GM12891 (cell line): ENCODE measurements around the gene OR2V2.
"Not testable (repeated sequence)": the region's sequence is repeated elsewhere in the genome, so short reads cannot be mapped to it uniquely, and the experiment has no call there.

Source experiments
- DNase-seq: peaks from one replicate; pipeline ENCODE4 v3.0.0; 2011; ENCODE audit warnings: low spot score; ENCODE audit not compliant: insufficient read length
- FAIRE-seq: peaks from 2 replicates; lab custom pipeline; 2011; peaks lifted over from hg19 to GRCh38; lab: Jason Lieb, UNC
- PAX5 ChIP-seq: IDR thresholded peaks from 2 replicates; pipeline ENCODE4 v1.6.1; 2011; ENCODE audit warnings: low read length, moderate library complexity, mild to moderate bottlenecking; ENCODE audit not compliant: insufficient read depth, severe bottlenecking
- POLR2A ChIP-seq: IDR thresholded peaks from 2 replicates; pipeline ENCODE4 v1.6.1; 2011; ENCODE audit warnings: low read depth, low read length, control low read depth
- POLR2AphosphoS5 ChIP-seq: IDR thresholded peaks from 2 replicates; pipeline ENCODE4 v1.6.1; 2011; ENCODE audit warnings: low read depth, low read length, control low read depth
- POU2F2 ChIP-seq: IDR thresholded peaks from 2 replicates; pipeline ENCODE4 v1.6.1; 2011; ENCODE audit warnings: low read depth, mild to moderate bottlenecking, control low read depth, low read length, moderate library complexity
- SPI1 ChIP-seq: IDR thresholded peaks from 2 replicates; pipeline ENCODE4 v1.6.1; 2011; ENCODE audit warnings: low read depth, low read length, control low read depth
- TAF1 ChIP-seq: IDR thresholded peaks from 2 replicates; pipeline ENCODE4 v1.6.1; 2011; ENCODE audit warnings: low read depth, low read length, control low read depth

OR2V2 gene

GRCh38 chr5:181149355-181149754 lies 2.0 kb downstream of the OR2V2 start:
- FAIRE-seq (no peak), DNase-seq (no peak)
- TF ChIP-seq POLR2AphosphoS5, result no peak
- no peak for TF ChIP-seq TAF1
- no peak for TF ChIP-seq POU2F2
- TF ChIP-seq SPI1, result no peak
- TF ChIP-seq PAX5, result no peak
- TF ChIP-seq POLR2A, result no peak

DNA sequence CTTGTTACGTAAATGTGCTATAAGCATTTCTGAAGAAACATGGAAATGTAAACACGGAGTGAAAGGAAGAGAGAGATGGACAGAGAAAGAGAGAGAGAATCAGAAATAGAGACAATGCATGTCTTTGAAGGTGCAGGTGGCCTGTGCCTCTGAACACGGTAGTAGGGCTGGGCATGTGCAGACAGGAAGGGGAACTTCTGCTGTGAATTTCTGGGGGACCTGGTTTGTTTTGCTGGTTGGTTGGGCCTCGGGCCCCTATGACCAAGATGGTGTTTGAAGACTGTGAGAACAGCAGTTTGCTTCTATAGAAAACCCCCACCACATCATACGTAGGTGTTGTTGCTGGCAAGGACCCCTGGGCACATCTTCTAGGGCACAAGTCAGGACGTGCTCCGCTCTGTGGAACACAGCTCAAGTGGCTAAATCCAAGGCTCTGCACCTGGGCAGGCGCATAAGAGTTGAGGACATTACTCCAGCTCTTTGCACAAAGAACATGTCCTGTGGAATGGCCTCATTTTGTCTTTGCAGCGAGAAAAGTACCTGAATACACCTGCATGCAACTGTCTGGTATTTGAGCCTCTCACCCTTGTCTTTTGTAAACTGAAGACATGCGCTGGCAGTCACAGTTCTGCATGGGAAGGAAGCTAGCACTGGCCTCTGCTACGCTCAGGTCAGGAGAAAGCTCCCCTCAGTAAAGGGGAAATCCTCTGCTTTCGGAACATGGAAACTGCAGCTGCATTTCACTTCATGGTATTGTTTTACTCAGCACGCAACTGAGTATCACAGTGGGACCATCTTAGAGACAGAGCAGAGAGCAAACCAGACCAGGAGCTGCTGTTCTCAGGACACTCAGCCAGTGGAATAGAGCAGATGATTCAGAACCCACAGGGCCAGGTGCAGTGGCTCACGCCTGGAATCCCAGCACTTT lies 2.7 kb downstream of the OR2V2 start:
- no peak for FAIRE-seq
- no peak for DNase-seq
- TF ChIP-seq SPI1 (no peak), POLR2AphosphoS5 (no peak), POU2F2 (no peak), TAF1 (no peak), PAX5 (no peak), POLR2A (no peak)

DNA sequence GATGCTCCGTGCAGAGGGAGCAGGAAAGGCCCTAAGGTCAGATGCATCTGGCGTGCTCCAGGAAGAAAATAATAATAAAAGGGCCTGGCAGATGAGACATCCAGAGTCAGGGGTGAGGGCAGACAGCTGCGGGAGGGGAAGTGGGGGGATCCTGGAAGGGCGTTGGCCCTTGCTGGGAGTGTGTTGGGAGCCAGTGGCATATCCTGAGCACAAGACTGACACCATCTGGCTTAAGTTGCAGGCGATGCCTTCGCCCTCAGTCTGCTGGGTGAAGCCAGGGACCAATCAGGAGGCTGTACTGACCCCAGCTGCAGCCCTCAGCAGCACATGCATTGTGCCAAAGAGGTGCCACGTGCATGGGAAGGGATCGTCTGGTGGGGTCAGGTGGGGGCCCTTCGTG lies 3.8 kb downstream of the OR2V2 start:
- FAIRE-seq, result no peak

GRCh38 chr5:181152406-181152805 lies 5.0 kb downstream of the OR2V2 start:
- DNase-seq, result no peak
- FAIRE-seq, result no peak

More for the DNA sequence above, 3.8 kb downstream of the OR2V2 start:
- no peak for DNase-seq
- TF ChIP-seq POLR2AphosphoS5, result no peak
- no peak for TF ChIP-seq POU2F2
- TF ChIP-seq SPI1, result no peak
- TF ChIP-seq POLR2A, result no peak
- no peak for TF ChIP-seq TAF1
- TF ChIP-seq PAX5, result no peak

DNA sequence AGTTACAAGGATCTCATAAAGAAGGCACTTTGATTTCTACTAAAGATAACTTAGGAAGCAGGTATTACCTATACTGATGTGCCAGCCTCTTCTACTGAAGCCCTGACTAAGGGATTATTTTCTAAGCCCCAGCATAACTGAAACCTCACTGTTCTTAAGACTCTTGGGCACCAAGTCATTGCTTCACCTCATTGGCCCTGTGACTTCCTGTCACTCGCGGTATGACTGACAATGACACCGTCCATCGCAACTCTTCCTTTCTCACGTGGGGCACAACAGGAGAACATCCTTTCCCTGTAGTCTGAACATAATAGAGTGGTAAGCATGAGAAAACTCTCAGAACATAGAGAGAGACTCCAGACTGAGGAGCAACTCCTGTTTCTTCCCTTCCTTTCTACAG lies 6.4 kb downstream of the OR2V2 start:
- FAIRE-seq, result peak; percentile 41
- no peak for DNase-seq
- TF ChIP-seq TAF1 (no peak), PAX5 (no peak), POU2F2 (no peak), POLR2AphosphoS5 (no peak), POLR2A (no peak), SPI1 (no peak)

More at GRCh38 chr5:181152406-181152805, 5.0 kb downstream of the OR2V2 start:
- TF ChIP-seq POLR2A (no peak), TAF1 (no peak), POU2F2 (no peak), PAX5 (no peak), SPI1 (no peak)

DNA sequence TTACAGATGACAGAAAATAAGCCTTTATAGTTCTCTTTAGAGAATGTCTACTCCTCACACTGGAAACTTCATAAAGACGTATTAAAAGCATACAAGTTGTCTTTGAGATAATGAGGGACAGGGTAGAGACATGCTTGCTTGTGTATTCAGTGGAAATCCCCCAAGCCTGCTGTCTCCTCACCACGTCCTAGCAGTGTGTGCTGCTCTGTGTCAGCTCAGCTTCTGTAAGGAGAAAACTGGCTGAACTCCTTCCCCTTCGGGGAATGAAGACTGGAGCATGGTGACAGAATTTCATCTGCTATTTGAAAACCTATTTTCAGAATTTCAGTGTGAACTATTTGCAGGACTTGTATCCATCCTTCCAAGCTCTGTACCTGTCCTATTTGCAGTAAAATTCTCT lies 9.4 kb downstream of the OR2V2 start:
- FAIRE-seq (no peak), DNase-seq (no peak)
- TF ChIP-seq SPI1, result no peak
- TF ChIP-seq TAF1, result no peak
- TF ChIP-seq POU2F2, result no peak
- no peak for TF ChIP-seq PAX5
- no peak for TF ChIP-seq POLR2AphosphoS5
- no peak for TF ChIP-seq POLR2A

- FAIRE-seq (no peak), DNase-seq (no peak)
- TF ChIP-seq POLR2AphosphoS5 (no peak), POU2F2 (no peak), PAX5 (no peak)
Observed at GRCh38 chr5:181158869-181159268, 11.5 kb downstream of the OR2V2 start.

DNA sequence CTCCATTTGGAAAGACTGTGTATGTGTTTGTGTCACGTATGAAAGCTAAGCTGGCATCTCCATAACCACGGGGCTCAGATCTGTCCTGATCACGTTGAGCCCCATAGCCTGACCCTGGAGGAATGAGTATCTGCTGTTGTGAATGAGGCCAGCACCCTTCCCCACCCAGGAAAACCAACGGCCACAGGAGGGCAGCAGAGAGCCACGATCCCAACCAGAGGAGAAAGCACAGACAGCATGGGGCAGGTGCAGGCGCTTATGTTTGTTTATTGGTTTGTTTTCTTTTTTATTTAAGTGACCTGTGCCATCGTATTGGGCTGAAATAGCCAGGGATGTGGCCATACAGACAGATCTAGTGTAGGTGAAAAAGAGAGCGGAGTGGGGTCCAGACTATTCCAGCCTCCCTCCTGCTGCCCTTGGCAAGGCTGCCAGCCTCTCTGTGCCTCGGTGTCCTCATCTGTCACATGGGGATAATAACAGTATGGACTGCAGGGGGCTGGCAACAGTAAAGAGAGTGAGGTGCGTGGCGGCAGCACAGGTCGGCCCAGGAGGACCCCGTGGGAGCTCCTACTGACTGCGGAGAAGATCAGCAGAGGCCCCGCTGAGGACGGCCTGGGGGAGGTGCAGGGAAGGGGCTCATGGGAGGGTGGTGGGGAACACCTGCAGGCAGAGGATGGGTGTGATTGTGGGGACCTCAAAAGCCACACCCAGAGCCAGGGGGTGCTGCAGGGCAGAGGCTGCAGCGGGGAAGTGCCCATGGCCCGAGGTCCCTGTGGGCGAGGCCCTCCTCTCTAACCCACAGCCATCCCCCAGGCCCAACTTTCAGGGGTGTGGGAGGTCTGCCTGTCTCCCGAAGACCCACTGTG lies 12.1 kb downstream of the OR2V2 start:
- TF ChIP-seq POLR2A, result no peak
- TF ChIP-seq PAX5, result no peak
- 0 out of 2 replicates have a peak, but pooled peaks have one; percentile 13 for TF ChIP-seq SPI1
- no peak for TF ChIP-seq TAF1
- FAIRE-seq, result peak; percentile 91
- peak; percentile 68 for DNase-seq

GRCh38 chr5:181160152-181160754 lies 12.9 kb downstream of the OR2V2 start:
- DNase-seq, result peak; percentile 68
- peak; percentile 47 for FAIRE-seq
- no peak for TF ChIP-seq PAX5
- TF ChIP-seq SPI1, result no peak
- TF ChIP-seq POLR2A, result no peak
- no peak for TF ChIP-seq TAF1

- not testable (repeated sequence) for DNase-seq
- FAIRE-seq, result peak; percentile 54
Observed at GRCh38 chr5:181160755-181161533, 13.6 kb downstream of the OR2V2 start.
